DND-41 (cell line): ENCODE results near the gene SNAP29.

Experiments used
- ATAC-seq: fragments of 200-7000 bp; cut with Tn5 transposase; 3 replicates; pipeline ENCODE4 v1.9.1; 2021; ENCODE audit warnings: low read depth; ENCODE audit not compliant: insufficient read depth
- DNase-seq: peaks from one replicate; pipeline ENCODE4 v3.0.0-alpha.2; 2020
- H2AFZ ChIP-seq: 2 replicates; pipeline ENCODE4 v1.6.0; 2012; ENCODE audit warnings: low read depth, low read length
- H3K27ac ChIP-seq: 2 replicates; pipeline ENCODE4 v1.5.1; 2012; ENCODE audit warnings: low read length, inconsistent platforms
- H3K27me3 ChIP-seq: fragments of 200-600 bp; sonication (generic); 2 replicates; pipeline ENCODE4 v1.6.0; 2012; ENCODE audit warnings: low read length, mild to moderate bottlenecking, inconsistent platforms; ENCODE audit not compliant: insufficient read depth, poor library complexity
- H3K36me3 ChIP-seq: 2 replicates; pipeline ENCODE4 v1.5.1; 2012; ENCODE audit warnings: low read length, inconsistent platforms; ENCODE audit not compliant: insufficient read depth
- H3K4me1 ChIP-seq: 2 replicates; pipeline ENCODE4 v1.5.1; 2012; ENCODE audit warnings: mild to moderate bottlenecking, low read length; ENCODE audit not compliant: insufficient read depth
- H3K4me2 ChIP-seq: 2 replicates; pipeline ENCODE4 v1.6.0; 2012; ENCODE audit warnings: mild to moderate bottlenecking, moderate library complexity, low read length, inconsistent platforms; ENCODE audit not compliant: insufficient read depth
- H3K4me3 ChIP-seq, 2 experiments: fragments of 200-600 bp in 1 of 2; shearing (Covaris generic) in 1 of 2; 2 replicates each; pipeline ENCODE4 v1.5.1; 2012 to 2016; ENCODE audit warnings: inconsistent platforms in 2 of 2, low read length in 2 of 2, mild to moderate bottlenecking in 2 of 2, low read depth in 1 of 2, moderate library complexity in 1 of 2
- H3K79me2 ChIP-seq: 2 replicates; pipeline ENCODE4 v1.6.0; 2012; ENCODE audit warnings: low read length, inconsistent platforms; ENCODE audit not compliant: insufficient read depth
- H3K9ac ChIP-seq: 2 replicates; pipeline ENCODE4 v1.6.0; 2012; ENCODE audit warnings: low read depth, mild to moderate bottlenecking, inconsistent platforms, low read length, moderate library complexity
- H3K9me3 ChIP-seq: 2 replicates; pipeline ENCODE4 v1.5.1; 2012; ENCODE audit warnings: low read length, moderate library complexity, mild to moderate bottlenecking, inconsistent platforms; ENCODE audit not compliant: insufficient read depth, severe bottlenecking
- H4K20me1 ChIP-seq: 2 replicates; pipeline ENCODE4 v1.6.0; 2012; ENCODE audit warnings: low read length; ENCODE audit not compliant: insufficient read depth
- EZH2 ChIP-seq: IDR thresholded peaks from 3 replicates; pipeline ENCODE4 v1.6.1; 2012; ENCODE audit warnings: borderline replicate concordance, low read depth, mild to moderate bottlenecking, moderate library complexity, low read length, inconsistent platforms; ENCODE audit not compliant: severe bottlenecking
- TF ChIP-seq, protein P1 (sequence below): IDR thresholded peaks from 2 replicates; pipeline ENCODE4 v1.5.1; 2012; ENCODE audit warnings: borderline replicate concordance, low read length, moderate library complexity, mild to moderate bottlenecking; ENCODE audit not compliant: poor library complexity, severe bottlenecking; ENCODE audit errors: extremely low read depth

Gene SNAP29

DNA sequence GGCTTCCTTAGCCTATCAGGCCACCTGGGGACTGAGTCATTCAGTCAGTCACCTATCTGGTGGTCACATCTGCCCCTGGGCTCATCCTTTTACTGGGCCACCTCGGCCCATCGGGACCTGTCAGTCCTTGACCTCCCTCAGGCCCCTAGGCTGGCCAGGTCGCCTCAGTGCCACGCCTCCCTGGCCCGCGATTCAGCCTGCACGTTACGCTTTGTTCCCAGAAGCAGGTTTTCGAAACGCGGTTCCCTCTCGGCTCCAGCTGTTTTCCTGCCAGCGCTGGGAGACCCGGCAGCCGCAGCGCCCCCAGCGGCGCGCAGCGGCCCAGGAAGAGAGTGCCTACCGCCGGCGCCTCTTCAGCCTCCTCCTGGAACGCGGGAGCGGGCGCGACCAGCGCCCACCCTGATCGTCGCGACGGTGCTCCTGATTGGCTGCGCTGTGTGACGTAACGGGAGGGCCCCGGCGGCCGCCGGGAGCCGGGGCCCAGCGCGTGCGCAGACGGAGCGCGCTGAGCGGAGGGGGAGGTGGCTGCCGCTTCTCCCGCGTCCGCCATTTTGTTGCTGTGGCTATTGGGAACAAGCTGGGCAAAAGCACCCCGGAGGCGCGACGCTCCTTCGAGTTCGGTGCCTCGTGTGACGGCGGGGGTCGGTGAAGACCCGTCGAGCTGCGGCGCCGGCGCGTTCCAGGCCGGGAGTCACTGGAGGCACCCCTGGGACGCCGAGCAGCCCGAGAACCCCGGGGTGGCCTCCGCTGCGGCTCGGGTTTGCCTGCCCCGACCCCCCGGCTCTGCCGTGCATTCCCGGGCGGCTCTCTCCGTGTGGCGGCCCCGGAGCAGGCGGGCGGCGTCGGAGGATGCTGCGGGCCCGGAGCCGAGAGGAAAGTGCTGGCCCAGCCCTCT, 58.4 kb downstream of the SNAP29 start, which contains the start of gene CRKL:
Gene CRKL, plus strand, starts transcription at position 492 of the 895 bp plus-strand sequence. CDS start 528 bp downstream, outside the sequence.
- ATAC-seq: peak; percentile 98
- TF ChIP-seq, protein P1, sequence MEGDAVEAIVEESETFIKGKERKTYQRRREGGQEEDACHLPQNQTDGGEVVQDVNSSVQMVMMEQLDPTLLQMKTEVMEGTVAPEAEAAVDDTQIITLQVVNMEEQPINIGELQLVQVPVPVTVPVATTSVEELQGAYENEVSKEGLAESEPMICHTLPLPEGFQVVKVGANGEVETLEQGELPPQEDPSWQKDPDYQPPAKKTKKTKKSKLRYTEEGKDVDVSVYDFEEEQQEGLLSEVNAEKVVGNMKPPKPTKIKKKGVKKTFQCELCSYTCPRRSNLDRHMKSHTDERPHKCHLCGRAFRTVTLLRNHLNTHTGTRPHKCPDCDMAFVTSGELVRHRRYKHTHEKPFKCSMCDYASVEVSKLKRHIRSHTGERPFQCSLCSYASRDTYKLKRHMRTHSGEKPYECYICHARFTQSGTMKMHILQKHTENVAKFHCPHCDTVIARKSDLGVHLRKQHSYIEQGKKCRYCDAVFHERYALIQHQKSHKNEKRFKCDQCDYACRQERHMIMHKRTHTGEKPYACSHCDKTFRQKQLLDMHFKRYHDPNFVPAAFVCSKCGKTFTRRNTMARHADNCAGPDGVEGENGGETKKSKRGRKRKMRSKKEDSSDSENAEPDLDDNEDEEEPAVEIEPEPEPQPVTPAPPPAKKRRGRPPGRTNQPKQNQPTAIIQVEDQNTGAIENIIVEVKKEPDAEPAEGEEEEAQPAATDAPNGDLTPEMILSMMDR: peak; percentile 97
- TF ChIP-seq EZH2: no peak
- Histone ChIP-seq H3K4me2 (peak within 1 kb of the TSS; percentile 91), H3K9ac (peak within 1 kb of the TSS; percentile 99), H3K4me1 (peaks cover 39% of the 10 kb centered on the region), H2AFZ (peak within 1 kb of the TSS; percentile 96), H3K27ac (peak within 1 kb of the TSS; percentile 94), H3K36me3 (peaks cover 22% of the 10 kb centered on the region), H3K27me3 (no peaks in the 10 kb centered on the region), H3K4me3 (peak within 1 kb of the TSS; percentile 99 to 100), H3K79me2 (peaks cover 54% of the 10 kb centered on the region), H4K20me1 (peaks cover 37% of the 10 kb centered on the region), H3K9me3 (no peaks in the 10 kb centered on the region)
- DNase-seq: peak; percentile 98

DNA sequence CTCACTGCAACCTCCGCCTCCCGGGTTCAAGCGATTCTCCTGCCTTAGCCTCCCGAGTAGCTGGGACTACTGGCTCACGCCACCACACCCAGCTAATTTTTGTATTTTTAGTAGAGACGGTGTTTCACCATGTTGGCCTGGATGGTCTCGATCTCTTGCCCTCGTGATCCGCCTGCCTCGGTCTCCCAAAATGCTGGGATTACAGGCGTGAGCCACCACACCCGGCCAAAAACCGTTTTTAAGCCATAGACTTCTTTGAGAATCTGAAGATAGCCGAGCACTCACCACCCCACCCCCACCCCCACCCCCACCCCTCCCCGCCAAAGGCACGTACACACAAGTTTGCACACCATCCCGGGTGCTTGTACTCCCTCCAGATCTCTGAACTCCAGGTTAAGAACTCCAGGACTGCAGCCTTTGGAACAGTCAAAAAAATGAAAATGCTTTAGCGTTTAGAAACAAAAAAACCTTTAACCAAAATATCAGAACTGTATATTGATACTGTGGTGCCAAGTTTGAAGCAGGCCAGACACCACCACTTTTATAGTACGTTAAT, 59.9 kb downstream of the SNAP29 start:
- Histone ChIP-seq H3K27me3 (no peaks in the 10 kb centered on the region), H3K4me2 (peak overlapping the region; percentile 87), H3K4me3 (peak overlapping the region; percentile 99 to 100), H4K20me1 (peaks cover 50% of the 10 kb centered on the region), H3K36me3 (peaks cover 26% of the 10 kb centered on the region), H3K4me1 (peaks cover 49% of the 10 kb centered on the region), H2AFZ (no peak overlapping the region), H3K27ac (peak overlapping the region; percentile 44), H3K9ac (peak overlapping the region; percentile 99), H3K9me3 (no peaks in the 10 kb centered on the region), H3K79me2 (peaks cover 70% of the 10 kb centered on the region)
- ATAC-seq (no peak), DNase-seq (peak; percentile 17)
- TF ChIP-seq, protein P1: no peak
- no peak for TF ChIP-seq EZH2

DNA sequence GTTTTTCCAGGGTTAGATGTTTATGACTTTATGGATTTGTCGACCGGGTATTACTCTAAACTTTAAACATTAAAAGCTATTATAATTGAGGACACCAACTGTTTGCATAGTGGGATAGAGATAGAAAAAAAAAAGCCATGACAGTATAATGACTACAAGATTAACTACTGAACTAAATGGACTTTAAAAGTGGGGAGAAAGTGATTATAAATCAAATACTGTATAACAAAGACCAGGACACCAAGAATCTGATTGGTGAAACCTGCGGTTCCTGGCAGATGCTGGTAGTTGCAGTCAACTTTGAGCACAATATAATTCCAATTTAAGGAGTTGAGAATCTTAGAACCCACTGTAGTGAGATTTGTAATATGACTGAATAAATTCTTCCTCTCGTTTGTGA, 60.9 kb downstream of the SNAP29 start:
- no peak for ATAC-seq
- H3K27ac ChIP-seq: peak overlapping the region; percentile 37; the same call in 1 of the 2 replicates
- H4K20me1 ChIP-seq: peaks cover 59% of the 10 kb centered on the region

More for the DNA sequence above, 60.9 kb downstream of the SNAP29 start:
- Histone ChIP-seq H3K4me1 (peaks cover 53% of the 10 kb centered on the region), H3K36me3 (peaks cover 36% of the 10 kb centered on the region), H3K9ac (peak overlapping the region; percentile 99), H3K9me3 (no peaks in the 10 kb centered on the region), H3K4me3 (peak overlapping the region; percentile 99 to 100; a peak in 3 of 4 replicates), H3K79me2 (peaks cover 79% of the 10 kb centered on the region), H3K4me2 (peak overlapping the region; percentile 87), H3K27me3 (no peaks in the 10 kb centered on the region), H2AFZ (no peak overlapping the region)
- no peak for DNase-seq
- no peak for TF ChIP-seq EZH2
- TF ChIP-seq, protein P1: no peak
